HepG2 (cell line): ENCODE results near the gene SRSF2. TPM values are rescaled to one million over a fixed set of nuclear protein-coding genes. Genes with fewer than 3 reads are reported as not detected.

Experiments
- ADNP ChIP-seq: sonication (generic); formaldehyde crosslinking; IDR thresholded peaks from 2 replicates; pipeline ENCODE4 v1.4.0; 2020; ENCODE audit warnings: missing genetic modification reagents
- ARID3A ChIP-seq: IDR thresholded peaks from 2 replicates; pipeline ENCODE4 v1.6.1; 2012; ENCODE audit warnings: low read depth, low read length, improper control_type of control experiment
- CHCHD3 ChIP-seq: sonication (generic); formaldehyde crosslinking; IDR thresholded peaks from 2 replicates; pipeline ENCODE4 v1.8.0; 2022; ENCODE audit warnings: mild to moderate bottlenecking, missing genetic modification reagents, moderate library complexity
- CHD4 ChIP-seq: fragments of 200-600 bp; sonication (generic); IDR thresholded peaks from 2 replicates; pipeline ENCODE4 v1.7.0; 2017; ENCODE audit warnings: mild to moderate bottlenecking, low read length, borderline replicate concordance
- DRAP1 ChIP-seq: IDR thresholded peaks from 2 replicates; pipeline ENCODE4 v1.6.1; 2016; ENCODE audit warnings: missing genetic modification reagents, missing compliant biosample characterization
- HOXD1 ChIP-seq: sonication (generic); formaldehyde crosslinking; IDR thresholded peaks from 2 replicates; pipeline ENCODE4 v1.5.0; 2020; ENCODE audit warnings: missing genetic modification reagents
- MED13 ChIP-seq: sonication (generic); formaldehyde crosslinking; IDR thresholded peaks from 2 replicates; pipeline ENCODE4 v1.5.0; 2020; ENCODE audit warnings: missing genetic modification reagents
- POLR2A ChIP-seq, 2 experiments: IDR thresholded peaks; 2 replicates each; pipeline ENCODE4 v1.6.1; 2011; ENCODE audit warnings: low read depth in 2 of 2, low read length in 2 of 2, mild to moderate bottlenecking in 1 of 2, moderate library complexity in 1 of 2; ENCODE audit not compliant: insufficient read depth in 1 of 2
- POLR2AphosphoS5 ChIP-seq: IDR thresholded peaks from 2 replicates; pipeline ENCODE4 v1.6.1; 2012; ENCODE audit warnings: low read depth, low read length
- RFX3 ChIP-seq: IDR thresholded peaks from 2 replicates; pipeline ENCODE4 v1.6.1; 2016; ENCODE audit warnings: missing biosample characterization, missing genetic modification reagents
- RXRB ChIP-seq: IDR thresholded peaks from 2 replicates; pipeline ENCODE4 v1.6.1; 2016; ENCODE audit warnings: borderline replicate concordance, missing genetic modification reagents, missing compliant biosample characterization
- SALL2 ChIP-seq: sonication (generic); formaldehyde crosslinking; IDR thresholded peaks from 2 replicates; pipeline ENCODE4 v1.8.1; 2023; ENCODE audit warnings: mild to moderate bottlenecking, missing genetic modification reagents, inconsistent platforms
- TEAD3 ChIP-seq: optimal IDR thresholded peaks from 2 replicates; pipeline ENCODE3; 2016; ENCODE audit warnings: borderline replicate concordance
- ZBTB42 ChIP-seq: sonication (generic); formaldehyde crosslinking; IDR thresholded peaks from 2 replicates; pipeline ENCODE4 v1.5.0; 2020; ENCODE audit warnings: mild to moderate bottlenecking, missing genetic modification reagents
- ZBTB46 ChIP-seq: sonication (generic); formaldehyde crosslinking; IDR thresholded peaks from 2 replicates; pipeline ENCODE4 v1.4.0; 2020; ENCODE audit warnings: mild to moderate bottlenecking, missing genetic modification reagents, borderline replicate concordance
- ZFAT ChIP-seq: sonication (generic); formaldehyde crosslinking; conservative IDR thresholded peaks from 2 replicates; pipeline ENCODE4 v1.8.1; 2023; ENCODE audit warnings: missing genetic modification reagents, inconsistent platforms
- ZNF138 ChIP-seq: sonication (generic); formaldehyde crosslinking; IDR thresholded peaks from 2 replicates; pipeline ENCODE4 v1.5.0; 2020; ENCODE audit warnings: mild to moderate bottlenecking, low read depth, missing genetic modification reagents
- ZNF382 ChIP-seq: sonication (generic); formaldehyde crosslinking; IDR thresholded peaks from 2 replicates; pipeline ENCODE4 v1.5.0; 2020; ENCODE audit warnings: missing genetic modification reagents, mild to moderate bottlenecking, borderline replicate concordance
- ZNF484 ChIP-seq: sonication (generic); formaldehyde crosslinking; IDR thresholded peaks from 2 replicates; pipeline ENCODE4 v1.5.1; 2020; ENCODE audit warnings: mild to moderate bottlenecking, low read depth, missing genetic modification reagents, borderline replicate concordance
- ZNF570 ChIP-seq: sonication (generic); formaldehyde crosslinking; IDR thresholded peaks from 2 replicates; pipeline ENCODE4 v1.4.0; 2020; ENCODE audit warnings: mild to moderate bottlenecking, missing genetic modification reagents, borderline replicate concordance
- polyA plus RNA-seq, 8 experiments: library from polyadenylated mRNA; depleted of rRNA in 3 of 8; stranded (reverse) in 7 of 8; unstranded in 1 of 8; fragments of >200 nt; fragmentation: Illumina TruSeq in 4 of 8; extraction: Trizol in 4 of 8; gene quantifications; 2 replicates each; pipeline versions ENCODE4 v1.2.1 to v1.2.3, GENCODE V29; 2011 to 2016; ENCODE audit warnings: low read depth in 4 of 8, missing spikeins in 1 of 8, mixed read lengths in 1 of 8; ENCODE audit not compliant: insufficient read depth in 1 of 8
- total RNA-seq, 5 experiments: library from RNA; depleted of rRNA; stranded (reverse); fragments of >200 nt; fragmentation: Illumina TruSeq; extraction: Trizol; gene quantifications; 2 replicates each; pipeline ENCODE4 v1.2.3, GENCODE V29; 2016; ENCODE audit warnings: low read depth in 1 of 5
- TF ChIP-seq, protein P1 (sequence below): sonication (generic); formaldehyde crosslinking; IDR thresholded peaks from 2 replicates; pipeline ENCODE4 v1.5.1; 2020; ENCODE audit warnings: mild to moderate bottlenecking, missing genetic modification reagents, borderline replicate concordance

SRSF2 gene
- total and polyA plus RNA-seq, 2 of the 13 experiments (the other 11 are each of a cell fraction or from before 2014, with no cell fraction given) = 306 to 319 TPM

GRCh38 chr17:76737082-76737675 lies at the start of gene SRSF2 (continued):
- no peak for TF ChIP-seq ADNP (CRISPR knock-in tag)
- peak; percentile 99 for TF ChIP-seq DRAP1 (CRISPR knock-in tag)
- peak; percentile 62 for TF ChIP-seq TEAD3 (CRISPR knock-in tag)
- no peak for TF ChIP-seq ZNF382 (CRISPR knock-in tag)
- TF ChIP-seq ZFAT (CRISPR knock-in tag) = peak; percentile 88; the same call in 1 of the 2 replicates
- TF ChIP-seq, protein P1, sequence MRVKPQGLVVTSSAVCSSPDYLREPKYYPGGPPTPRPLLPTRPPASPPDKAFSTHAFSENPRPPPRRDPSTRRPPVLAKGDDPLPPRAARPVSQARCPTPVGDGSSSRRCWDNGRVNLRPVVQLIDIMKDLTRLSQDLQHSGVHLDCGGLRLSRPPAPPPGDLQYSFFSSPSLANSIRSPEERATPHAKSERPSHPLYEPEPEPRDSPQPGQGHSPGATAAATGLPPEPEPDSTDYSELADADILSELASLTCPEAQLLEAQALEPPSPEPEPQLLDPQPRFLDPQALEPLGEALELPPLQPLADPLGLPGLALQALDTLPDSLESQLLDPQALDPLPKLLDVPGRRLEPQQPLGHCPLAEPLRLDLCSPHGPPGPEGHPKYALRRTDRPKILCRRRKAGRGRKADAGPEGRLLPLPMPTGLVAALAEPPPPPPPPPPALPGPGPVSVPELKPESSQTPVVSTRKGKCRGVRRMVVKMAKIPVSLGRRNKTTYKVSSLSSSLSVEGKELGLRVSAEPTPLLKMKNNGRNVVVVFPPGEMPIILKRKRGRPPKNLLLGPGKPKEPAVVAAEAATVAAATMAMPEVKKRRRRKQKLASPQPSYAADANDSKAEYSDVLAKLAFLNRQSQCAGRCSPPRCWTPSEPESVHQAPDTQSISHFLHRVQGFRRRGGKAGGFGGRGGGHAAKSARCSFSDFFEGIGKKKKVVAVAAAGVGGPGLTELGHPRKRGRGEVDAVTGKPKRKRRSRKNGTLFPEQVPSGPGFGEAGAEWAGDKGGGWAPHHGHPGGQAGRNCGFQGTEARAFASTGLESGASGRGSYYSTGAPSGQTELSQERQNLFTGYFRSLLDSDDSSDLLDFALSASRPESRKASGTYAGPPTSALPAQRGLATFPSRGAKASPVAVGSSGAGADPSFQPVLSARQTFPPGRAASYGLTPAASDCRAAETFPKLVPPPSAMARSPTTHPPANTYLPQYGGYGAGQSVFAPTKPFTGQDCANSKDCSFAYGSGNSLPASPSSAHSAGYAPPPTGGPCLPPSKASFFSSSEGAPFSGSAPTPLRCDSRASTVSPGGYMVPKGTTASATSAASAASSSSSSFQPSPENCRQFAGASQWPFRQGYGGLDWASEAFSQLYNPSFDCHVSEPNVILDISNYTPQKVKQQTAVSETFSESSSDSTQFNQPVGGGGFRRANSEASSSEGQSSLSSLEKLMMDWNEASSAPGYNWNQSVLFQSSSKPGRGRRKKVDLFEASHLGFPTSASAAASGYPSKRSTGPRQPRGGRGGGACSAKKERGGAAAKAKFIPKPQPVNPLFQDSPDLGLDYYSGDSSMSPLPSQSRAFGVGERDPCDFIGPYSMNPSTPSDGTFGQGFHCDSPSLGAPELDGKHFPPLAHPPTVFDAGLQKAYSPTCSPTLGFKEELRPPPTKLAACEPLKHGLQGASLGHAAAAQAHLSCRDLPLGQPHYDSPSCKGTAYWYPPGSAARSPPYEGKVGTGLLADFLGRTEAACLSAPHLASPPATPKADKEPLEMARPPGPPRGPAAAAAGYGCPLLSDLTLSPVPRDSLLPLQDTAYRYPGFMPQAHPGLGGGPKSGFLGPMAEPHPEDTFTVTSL = peak; percentile 81
- TF ChIP-seq ZBTB46 (CRISPR knock-in tag) = no peak
- TF ChIP-seq RXRB (CRISPR knock-in tag) = peak; percentile 78; the same call in 1 of the 2 replicates
- TF ChIP-seq HOXD1 (CRISPR knock-in tag) = peak; percentile 40
- TF ChIP-seq POLR2AphosphoS5 = peak; percentile 99
- no peak for TF ChIP-seq CHD4
- TF ChIP-seq ARID3A = no peak
- peak; percentile 97 for TF ChIP-seq CHCHD3 (CRISPR knock-in tag)
- TF ChIP-seq SALL2 (CRISPR knock-in tag) = peak; percentile 65
- TF ChIP-seq ZNF570 (CRISPR knock-in tag) = no peak
- TF ChIP-seq POLR2A (IDR thresholded peaks at IDR 0.05; ENCODE audit: insufficient read depth in 1 of 2, low read depth in 2 of 2, low read length in 2 of 2) = peak; percentile 100
- TF ChIP-seq ZNF138 (CRISPR knock-in tag) = peak; percentile 99
- TF ChIP-seq RFX3 (CRISPR knock-in tag) = no peak; the same call in 1 of the 2 replicates
- TF ChIP-seq ZNF484 (CRISPR knock-in tag) = no peak
- peak; percentile 78 for TF ChIP-seq ZBTB42 (CRISPR knock-in tag)
- peak; percentile 91 for TF ChIP-seq MED13 (CRISPR knock-in tag)
